HL-60 (cell line): ENCODE data around the gene TAOK3.
"Not testable (repeated sequence)": the region's sequence is repeated elsewhere in the genome, so short reads cannot be mapped to it uniquely, and the experiment has no call there.

Experiments used
- DNase-seq, 2 experiments: peaks; one replicate each; pipeline ENCODE4 v3.0.0-alpha.2; 2010 to 2020; ENCODE audit warnings: low read depth in 1 of 2, low spot score in 1 of 2
- H3K27ac ChIP-seq: fragments of 250-450 bp; sonication (Bioruptor Pico); replicated peaks from 2 replicates; pipeline ENCODE4 v1.5.1; 2020; ENCODE audit warnings: mild to moderate bottlenecking, moderate library complexity
- H3K27me3 ChIP-seq: fragments of 250-450 bp; sonication (Bioruptor Pico); 2 replicates; pipeline ENCODE4 v1.5.1; 2021; ENCODE audit warnings: mild to moderate bottlenecking, moderate library complexity; ENCODE audit not compliant: insufficient read depth, poor library complexity, severe bottlenecking
- H3K4me3 ChIP-seq: replicated peaks from 2 replicates; pipeline ENCODE4 v1.5.1; 2011; ENCODE audit warnings: mild to moderate bottlenecking, control low read depth, low read length; ENCODE audit not compliant: insufficient read depth
- GABPA ChIP-seq: IDR thresholded peaks from 2 replicates; pipeline ENCODE4 v1.6.1; 2012; ENCODE audit warnings: low read depth
- POLR2AphosphoS5 ChIP-seq: IDR thresholded peaks from 2 replicates; pipeline ENCODE4 v1.6.1; 2012; ENCODE audit warnings: low read depth
- SPI1 ChIP-seq: IDR thresholded peaks from 2 replicates; pipeline ENCODE4 v1.6.1; 2012; ENCODE audit warnings: low read depth, mild to moderate bottlenecking, borderline replicate concordance
- TF ChIP-seq, protein P1 (sequence below): IDR thresholded peaks from one replicate; pipeline ENCODE4 v1.5.1; 2011; ENCODE audit warnings: low read length, control low read depth, inconsistent platforms; ENCODE audit not compliant: insufficient read depth
- TF ChIP-seq, protein P2 (sequence below): IDR thresholded peaks from 2 replicates; pipeline ENCODE4 v1.6.1; 2012; ENCODE audit warnings: low read depth; ENCODE audit not compliant: insufficient replicate concordance

Gene TAOK3

DNA sequence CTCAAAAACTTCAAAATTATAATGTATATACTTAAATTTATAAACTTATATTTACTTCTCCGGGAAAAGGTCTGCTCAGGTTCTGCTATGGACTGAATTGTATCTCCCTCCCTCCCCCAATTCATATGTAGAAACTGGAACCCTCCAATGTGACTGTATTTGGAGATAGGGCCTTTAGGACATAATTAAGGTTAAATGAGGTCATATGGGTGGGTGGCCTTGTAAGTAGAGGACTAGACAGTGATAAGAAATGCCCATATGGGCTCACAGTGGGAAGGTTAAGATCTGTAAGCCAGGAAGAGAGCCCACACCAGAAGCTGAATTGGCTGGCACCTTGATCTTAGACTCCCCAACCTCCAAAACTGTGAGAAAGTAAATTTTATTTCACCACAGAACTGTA, 84.5 kb downstream of the TAOK3 start:
- TF ChIP-seq, protein P1, sequence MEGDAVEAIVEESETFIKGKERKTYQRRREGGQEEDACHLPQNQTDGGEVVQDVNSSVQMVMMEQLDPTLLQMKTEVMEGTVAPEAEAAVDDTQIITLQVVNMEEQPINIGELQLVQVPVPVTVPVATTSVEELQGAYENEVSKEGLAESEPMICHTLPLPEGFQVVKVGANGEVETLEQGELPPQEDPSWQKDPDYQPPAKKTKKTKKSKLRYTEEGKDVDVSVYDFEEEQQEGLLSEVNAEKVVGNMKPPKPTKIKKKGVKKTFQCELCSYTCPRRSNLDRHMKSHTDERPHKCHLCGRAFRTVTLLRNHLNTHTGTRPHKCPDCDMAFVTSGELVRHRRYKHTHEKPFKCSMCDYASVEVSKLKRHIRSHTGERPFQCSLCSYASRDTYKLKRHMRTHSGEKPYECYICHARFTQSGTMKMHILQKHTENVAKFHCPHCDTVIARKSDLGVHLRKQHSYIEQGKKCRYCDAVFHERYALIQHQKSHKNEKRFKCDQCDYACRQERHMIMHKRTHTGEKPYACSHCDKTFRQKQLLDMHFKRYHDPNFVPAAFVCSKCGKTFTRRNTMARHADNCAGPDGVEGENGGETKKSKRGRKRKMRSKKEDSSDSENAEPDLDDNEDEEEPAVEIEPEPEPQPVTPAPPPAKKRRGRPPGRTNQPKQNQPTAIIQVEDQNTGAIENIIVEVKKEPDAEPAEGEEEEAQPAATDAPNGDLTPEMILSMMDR, result no peak
- TF ChIP-seq POLR2AphosphoS5 (no peak), GABPA (no peak), SPI1 (no peak)
- TF ChIP-seq, protein P2, sequence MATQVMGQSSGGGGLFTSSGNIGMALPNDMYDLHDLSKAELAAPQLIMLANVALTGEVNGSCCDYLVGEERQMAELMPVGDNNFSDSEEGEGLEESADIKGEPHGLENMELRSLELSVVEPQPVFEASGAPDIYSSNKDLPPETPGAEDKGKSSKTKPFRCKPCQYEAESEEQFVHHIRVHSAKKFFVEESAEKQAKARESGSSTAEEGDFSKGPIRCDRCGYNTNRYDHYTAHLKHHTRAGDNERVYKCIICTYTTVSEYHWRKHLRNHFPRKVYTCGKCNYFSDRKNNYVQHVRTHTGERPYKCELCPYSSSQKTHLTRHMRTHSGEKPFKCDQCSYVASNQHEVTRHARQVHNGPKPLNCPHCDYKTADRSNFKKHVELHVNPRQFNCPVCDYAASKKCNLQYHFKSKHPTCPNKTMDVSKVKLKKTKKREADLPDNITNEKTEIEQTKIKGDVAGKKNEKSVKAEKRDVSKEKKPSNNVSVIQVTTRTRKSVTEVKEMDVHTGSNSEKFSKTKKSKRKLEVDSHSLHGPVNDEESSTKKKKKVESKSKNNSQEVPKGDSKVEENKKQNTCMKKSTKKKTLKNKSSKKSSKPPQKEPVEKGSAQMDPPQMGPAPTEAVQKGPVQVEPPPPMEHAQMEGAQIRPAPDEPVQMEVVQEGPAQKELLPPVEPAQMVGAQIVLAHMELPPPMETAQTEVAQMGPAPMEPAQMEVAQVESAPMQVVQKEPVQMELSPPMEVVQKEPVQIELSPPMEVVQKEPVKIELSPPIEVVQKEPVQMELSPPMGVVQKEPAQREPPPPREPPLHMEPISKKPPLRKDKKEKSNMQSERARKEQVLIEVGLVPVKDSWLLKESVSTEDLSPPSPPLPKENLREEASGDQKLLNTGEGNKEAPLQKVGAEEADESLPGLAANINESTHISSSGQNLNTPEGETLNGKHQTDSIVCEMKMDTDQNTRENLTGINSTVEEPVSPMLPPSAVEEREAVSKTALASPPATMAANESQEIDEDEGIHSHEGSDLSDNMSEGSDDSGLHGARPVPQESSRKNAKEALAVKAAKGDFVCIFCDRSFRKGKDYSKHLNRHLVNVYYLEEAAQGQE, result no peak
- Histone ChIP-seq H3K27ac (no peak overlapping the region), H3K4me3 (no peak overlapping the region), H3K27me3 (no peaks in the 10 kb centered on the region)
- DNase-seq, result no peak

DNA sequence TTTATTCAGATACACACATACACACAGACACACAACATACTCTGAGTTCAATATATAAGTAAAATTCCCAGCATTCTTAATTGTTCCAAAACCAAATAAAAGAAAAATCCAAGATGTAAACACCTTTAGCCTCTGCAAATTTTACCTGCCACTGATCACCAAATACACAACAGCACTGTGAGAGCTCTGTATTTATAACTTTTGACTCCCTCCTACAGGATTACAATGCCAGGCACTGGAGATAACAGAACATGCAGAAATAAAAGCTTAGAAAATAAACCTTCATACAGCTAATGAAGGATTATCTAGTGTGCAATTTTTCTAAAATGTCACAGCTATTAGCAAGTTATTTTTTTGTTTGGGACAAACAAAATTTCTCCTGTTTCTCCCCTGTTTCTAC, 85.0 kb downstream of the TAOK3 start:
- no peaks in the 10 kb centered on the region for H3K27me3 ChIP-seq
- TF ChIP-seq GABPA, result no peak
- TF ChIP-seq, protein P1, result no peak
- TF ChIP-seq SPI1, result no peak
- TF ChIP-seq, protein P2, result no peak
- no peak for TF ChIP-seq POLR2AphosphoS5
- H3K27ac ChIP-seq, result peak overlapping the region; percentile 3; the same call in 1 of the 2 replicates
- DNase-seq, result no peak
- no peak overlapping the region for H3K4me3 ChIP-seq

DNA sequence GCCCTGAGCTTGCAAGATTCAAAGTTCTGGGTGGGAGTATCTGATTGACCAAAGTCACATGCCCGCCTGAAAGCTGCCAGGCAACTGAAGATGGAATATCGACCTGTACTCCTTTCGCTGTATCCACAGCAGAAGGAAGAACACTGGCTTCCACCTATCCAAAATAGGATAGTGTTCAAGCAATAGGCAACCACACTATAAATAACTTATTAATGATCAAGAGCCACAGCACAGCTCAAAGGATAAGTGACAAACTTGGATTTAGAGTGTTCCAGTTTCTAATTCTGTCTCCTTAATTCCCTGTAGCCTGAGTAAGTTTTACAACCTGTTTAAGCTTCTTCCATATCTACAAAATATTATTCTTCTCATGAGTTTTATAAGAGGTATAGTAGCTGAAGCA, 89.9 kb downstream of the TAOK3 start:
- no peaks in the 10 kb centered on the region for H3K27me3 ChIP-seq
- no peak for TF ChIP-seq POLR2AphosphoS5
- H3K27ac ChIP-seq, result no peak overlapping the region
- H3K4me3 ChIP-seq, result no peak overlapping the region
- no peak for DNase-seq

DNA sequence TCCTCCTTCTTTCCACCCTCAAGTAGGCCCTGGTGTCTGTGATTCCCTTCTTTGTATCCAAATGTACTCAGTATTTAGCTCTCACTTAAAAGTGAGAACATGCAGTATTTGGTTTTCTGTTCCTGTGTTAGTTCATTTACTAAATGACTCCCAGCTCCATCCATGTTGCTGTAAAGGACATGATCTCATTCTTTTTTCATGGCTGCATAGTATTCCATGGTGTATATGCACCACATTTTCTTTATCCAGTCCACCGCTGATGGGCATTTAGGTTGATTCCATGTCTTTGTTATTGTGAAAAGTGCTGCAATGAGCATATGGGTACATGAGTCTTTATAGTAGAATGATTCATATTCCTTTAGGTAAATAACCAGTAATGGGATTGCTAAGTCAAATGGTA, 94.4 kb downstream of the TAOK3 start:
- H3K27ac ChIP-seq, H3K27me3 ChIP-seq, DNase-seq, H3K4me3 ChIP-seq: not testable (repeated sequence)

DNA sequence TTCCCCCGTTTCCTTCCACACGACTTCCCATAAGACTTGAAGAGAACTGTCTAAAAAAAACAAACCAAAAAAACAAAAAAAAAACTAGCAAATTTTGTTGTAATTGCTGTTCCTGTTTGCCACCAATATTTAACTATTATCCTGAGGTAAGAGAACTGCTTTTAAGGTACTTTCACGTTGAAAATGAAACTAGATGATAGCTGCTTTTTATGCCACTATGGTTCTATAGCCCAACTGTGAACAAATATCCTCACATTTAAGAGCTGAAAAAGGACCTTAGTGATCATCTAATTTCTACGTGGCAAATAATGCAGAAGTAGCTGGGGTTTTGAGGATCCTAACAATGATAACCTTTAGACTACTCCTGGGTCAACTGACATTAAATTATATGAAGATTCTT, 98.6 kb downstream of the TAOK3 start:
- no peak overlapping the region for H3K4me3 ChIP-seq
- no peaks in the 10 kb centered on the region for H3K27me3 ChIP-seq
- no peak for DNase-seq
- TF ChIP-seq SPI1, result no peak
- no peak for TF ChIP-seq GABPA
- TF ChIP-seq POLR2AphosphoS5, result no peak
- TF ChIP-seq, protein P2, result no peak
- TF ChIP-seq, protein P1, result no peak
- H3K27ac ChIP-seq, result no peak overlapping the region
